ENCODE measurements around the gene EZR.
A peak's percentile ranks its signal among the peaks of the same experiment; 100 is the strongest.
"Not testable (repeated sequence)": the region's sequence is repeated elsewhere in the genome, so short reads cannot be mapped to it uniquely, and the experiment has no call there.

Gene EZR

GRCh38 chr6:158792505-158792904 lies 26.7 kb downstream of the EZR start:
- H3K4me1 ChIP-seq (ENCODE audit: control insufficient read depth, insufficient read depth, low read length); H3K4me3 ChIP-seq (ENCODE audit: low read depth, low read length); H3K9me3 ChIP-seq (ENCODE audit: control insufficient read depth, insufficient read depth, low read depth, low read length); H3K27ac ChIP-seq (ENCODE audit: extremely low read depth, low read depth, low read length): not testable (repeated sequence)
- ChIA-PET POLR2A (interaction anchor here (0.8 kb wide), 1 partner anchor 8 kb away, joined by 3 read pairs; no protein-coding TSS in a partner anchor), CTCF (interaction anchor here (0.6 to 3.0 kb wide), 6 partner anchors 11 to 431 kb away, joined by 3 to 26 read pairs (median 3); no protein-coding TSS in a partner anchor)
- peak; percentile 41 for TF ChIP-seq PRDM10 (tag by site-specific recombination; IDR thresholded peaks at IDR 0.05)
- H3K36me3 ChIP-seq (ENCODE audit: control insufficient read depth in 2 of 2, insufficient read depth in 1 of 2, low read length in 2 of 2) = peaks cover 10 to 24% of the 10 kb centered on the region in 2 experiments

- Histone ChIP-seq H3K4me1 (ENCODE audit: control insufficient read depth, insufficient read depth, low read length) (no peaks in the 10 kb centered on the region), H3K27ac (ENCODE audit: extremely low read depth, low read depth, low read length) (no peak overlapping the region), H3K36me3 (ENCODE audit: control insufficient read depth in 2 of 2, insufficient read depth in 1 of 2, low read length in 2 of 2) (peaks cover 14 to 36% of the 10 kb centered on the region in 2 experiments), H3K9me3 (ENCODE audit: control insufficient read depth, insufficient read depth, low read depth, low read length) (no peaks in the 10 kb centered on the region), H3K4me3 (ENCODE audit: low read depth, low read length) (no peak overlapping the region)
- TF ChIP-seq SP3 (tag by site-specific recombination; IDR thresholded peaks at IDR 0.05) (no peak), OVOL3 (tag by site-specific recombination; IDR thresholded peaks at IDR 0.05) (no peak), ZNF362 (tag by site-specific recombination; IDR thresholded peaks at IDR 0.05) (peak; percentile 68; the same call in 1 of the 2 replicates), ZNF175 (tag by site-specific recombination; IDR thresholded peaks at IDR 0.05) (no peak)
- ChIA-PET POLR2A (no interaction called here), CTCF (interaction anchor here (1.0 to 3.0 kb wide), 5 partner anchors 16 to 181 kb away, joined by 3 to 26 read pairs (median 4); no protein-coding TSS in a partner anchor)
Measured at GRCh38 chr6:158791274-158791855, 27.8 kb downstream of the EZR start.

GRCh38 chr6:158789115-158789917 lies 29.9 kb downstream of the EZR start:
- Histone ChIP-seq H3K9me3 (ENCODE audit: control insufficient read depth, insufficient read depth, low read depth, low read length) (no peaks in the 10 kb centered on the region), H3K36me3 (ENCODE audit: control insufficient read depth in 2 of 2, insufficient read depth in 1 of 2, low read length in 2 of 2) (peaks cover 28 to 52% of the 10 kb centered on the region in 2 experiments), H3K4me1 (ENCODE audit: control insufficient read depth, insufficient read depth, low read length) (no peaks in the 10 kb centered on the region), H3K27ac (ENCODE audit: extremely low read depth, low read depth, low read length) (no peak overlapping the region), H3K4me3 (ENCODE audit: low read depth, low read length) (no peak overlapping the region)
- ChIA-PET CTCF (interaction anchor here (0.6 to 2.0 kb wide), 10 partner anchors 9 to 575 kb away, joined by 3 to 13 read pairs (median 3); no protein-coding TSS in a partner anchor), POLR2A (interaction anchor here (0.8 to 1.8 kb wide), 2 partner anchors 30 to 81 kb away, joined by 3 to 5 read pairs; partner anchors contain the start of gene EZR)
- TF ChIP-seq ZNF626 (tag by site-specific recombination; IDR thresholded peaks at IDR 0.05) (no peak), SP3 (tag by site-specific recombination; IDR thresholded peaks at IDR 0.05) (no peak), ZNF433 (tag by site-specific recombination; IDR thresholded peaks at IDR 0.05; ENCODE audit: low read depth) (no peak), ZNF354C (tag by site-specific recombination; IDR thresholded peaks at IDR 0.05; ENCODE audit: borderline replicate concordance, low read depth) (no peak), ZNF175 (tag by site-specific recombination; IDR thresholded peaks at IDR 0.05) (no peak), KLF1 (tag by site-specific recombination; IDR thresholded peaks at IDR 0.05) (no peak), ZNF560 (tag by site-specific recombination; IDR thresholded peaks at IDR 0.05; ENCODE audit: borderline replicate concordance) (no peak), SCRT2 (tag by site-specific recombination; IDR thresholded peaks at IDR 0.05) (no peak), ZBTB44 (tag by site-specific recombination; IDR thresholded peaks at IDR 0.05) (no peak), ZBTB20 (tag by site-specific recombination; IDR thresholded peaks at IDR 0.05) (no peak), ZNF530 (tag by site-specific recombination; IDR thresholded peaks at IDR 0.05; ENCODE audit: low read depth) (no peak), ZNF239 (tag by site-specific recombination; IDR thresholded peaks at IDR 0.05) (no peak), ZNF311 (tag by site-specific recombination; IDR thresholded peaks at IDR 0.05; ENCODE audit: borderline replicate concordance) (no peak)

Data from HEK293 (cell line).